Osteocyte (in vitro differentiated cells): Measurements from ENCODE around the gene SPAG16. TPM values are rescaled to one million over a fixed set of nuclear protein-coding genes. Genes with fewer than 3 reads are reported as not detected.

Experiments
- DNase-seq: peaks from one replicate; pipeline ENCODE4 v3.0.0; 2021; ENCODE audit warnings: mixed read lengths; ENCODE audit not compliant: unreplicated experiment; ENCODE audit errors: extremely low spot score
- H3K27ac Mint-ChIP-seq: one replicate; pipeline ENCODE4 v1.8.0; 2021; ENCODE audit warnings: mild to moderate bottlenecking, mixed read lengths; ENCODE audit not compliant: unreplicated experiment
- H3K27me3 Mint-ChIP-seq: one replicate; pipeline ENCODE4 v1.8.0; 2021; ENCODE audit warnings: mixed read lengths; ENCODE audit not compliant: unreplicated experiment
- H3K36me3 Mint-ChIP-seq: one replicate; pipeline ENCODE4 v1.8.0; 2021; ENCODE audit warnings: mixed read lengths; ENCODE audit not compliant: unreplicated experiment
- H3K4me1 Mint-ChIP-seq: one replicate; pipeline ENCODE4 v1.8.0; 2021; ENCODE audit warnings: mixed read lengths; ENCODE audit not compliant: unreplicated experiment
- H3K4me3 Mint-ChIP-seq: one replicate; pipeline ENCODE4 v1.8.0; 2021; ENCODE audit warnings: mild to moderate bottlenecking, moderate library complexity, mixed read lengths; ENCODE audit not compliant: unreplicated experiment
- H3K9me3 Mint-ChIP-seq: one replicate; pipeline ENCODE4 v1.8.0; 2021; ENCODE audit warnings: mixed read lengths; ENCODE audit not compliant: unreplicated experiment
- CTCF ChIP-seq: fragments of 200-600 bp; sonication (generic); IDR thresholded peaks from 2 replicates; pipeline ENCODE4 v1.5.0; 2021; ENCODE audit warnings: antibody characterized with exemption, mild to moderate bottlenecking, moderate library complexity
- total RNA-seq: library from RNA; stranded (reverse); gene quantifications from 2 replicates; pipeline ENCODE4 v1.2.1, GENCODE V29; 2021

Gene SPAG16
- total RNA-seq, 1 donor from 2014 or later: 20.7 TPM

- peaks cover 24% of the 10 kb centered on the region for H3K4me1 Mint-ChIP-seq
- TF ChIP-seq CTCF: no peak
- peaks cover 4% of the 10 kb centered on the region for H3K9me3 Mint-ChIP-seq
- DNase-seq: no peak
- no peaks in the 10 kb centered on the region for H3K27me3 Mint-ChIP-seq
- peaks cover 32% of the 10 kb centered on the region for H3K36me3 Mint-ChIP-seq
- no peak overlapping the region for H3K4me3 Mint-ChIP-seq
- H3K27ac Mint-ChIP-seq: no peak overlapping the region
Measured at GRCh38 chr2:213316001-213316735, 31.9 kb downstream of the SPAG16 start.

- H3K36me3 Mint-ChIP-seq: peaks cover 40% of the 10 kb centered on the region
- H3K27ac Mint-ChIP-seq: no peak overlapping the region
- no peak overlapping the region for H3K4me3 Mint-ChIP-seq
- no peak for TF ChIP-seq CTCF
- peaks cover 24% of the 10 kb centered on the region for H3K4me1 Mint-ChIP-seq
- H3K27me3 Mint-ChIP-seq: no peaks in the 10 kb centered on the region
- H3K9me3 Mint-ChIP-seq: peaks cover 4% of the 10 kb centered on the region
- DNase-seq: no peak
Measured at GRCh38 chr2:213317929-213318328, 33.7 kb downstream of the SPAG16 start.

GRCh38 chr2:213320604-213321003, 36.3 kb downstream of the SPAG16 start:
- H3K9me3 Mint-ChIP-seq: peaks cover 8% of the 10 kb centered on the region
- no peak for TF ChIP-seq CTCF
- no peaks in the 10 kb centered on the region for H3K27me3 Mint-ChIP-seq
- no peak for DNase-seq
- H3K36me3 Mint-ChIP-seq: peaks cover 45% of the 10 kb centered on the region
- H3K4me1 Mint-ChIP-seq: peaks cover 23% of the 10 kb centered on the region
- H3K4me3 Mint-ChIP-seq: no peak overlapping the region
- no peak overlapping the region for H3K27ac Mint-ChIP-seq

- Mint-ChIP-seq H3K4me3 (no peak overlapping the region), H3K4me1 (no peaks in the 10 kb centered on the region), H3K36me3 (peaks cover 17% of the 10 kb centered on the region), H3K27ac (no peak overlapping the region), H3K9me3 (peaks cover 53% of the 10 kb centered on the region), H3K27me3 (no peaks in the 10 kb centered on the region)
- no peak for TF ChIP-seq CTCF
- DNase-seq: no peak
Measured at GRCh38 chr2:213336253-213336770, 52.0 kb downstream of the SPAG16 start.

GRCh38 chr2:213353419-213353818, 69.2 kb downstream of the SPAG16 start:
- no peak overlapping the region for H3K4me3 Mint-ChIP-seq
- H3K36me3 Mint-ChIP-seq: peaks cover 5% of the 10 kb centered on the region
- no peaks in the 10 kb centered on the region for H3K27me3 Mint-ChIP-seq
- no peaks in the 10 kb centered on the region for H3K4me1 Mint-ChIP-seq
- no peak for DNase-seq
- peaks cover 14% of the 10 kb centered on the region for H3K9me3 Mint-ChIP-seq
- no peak overlapping the region for H3K27ac Mint-ChIP-seq
- no peak for TF ChIP-seq CTCF
